Measurements from ENCODE around the gene NKG7. TPM values are rescaled to one million over a fixed set of nuclear protein-coding genes. Genes with fewer than 3 reads are reported as not detected.

NKG7 gene
- total RNA-seq, 2 experiments from 2014 or later: 16.3 to 17.5 TPM

- no peaks in the 10 kb centered on the region for H3K27me3 Mint-ChIP-seq (ENCODE audit: low read depth)
- no peak overlapping the region for H3K27ac Mint-ChIP-seq
- H3K36me3 Mint-ChIP-seq (ENCODE audit: low read depth): peaks cover 9% of the 10 kb centered on the region
- H3K9me3 Mint-ChIP-seq: no peaks in the 10 kb centered on the region
- intact Hi-C loops (cut with micrococcal nuclease): no loop called here
- DNase-seq: no peak
- no peak overlapping the region for H3K4me3 Mint-ChIP-seq
- CTCF ChIA-PET: no interaction called here
- H3K4me1 Mint-ChIP-seq (ENCODE audit: low read depth): peaks cover 17% of the 10 kb centered on the region
These were observed 19.6 kb downstream of the NKG7 start for GRCh38 chr19:51352783-51353360.

- no peak overlapping the region for H3K27ac Mint-ChIP-seq
- no peak for DNase-seq
- peaks cover 17% of the 10 kb centered on the region for H3K4me1 Mint-ChIP-seq (ENCODE audit: low read depth)
- no peaks in the 10 kb centered on the region for H3K27me3 Mint-ChIP-seq (ENCODE audit: low read depth)
- no peaks in the 10 kb centered on the region for H3K9me3 Mint-ChIP-seq
- H3K36me3 Mint-ChIP-seq (ENCODE audit: low read depth): peaks cover 11% of the 10 kb centered on the region
- no peak overlapping the region for H3K4me3 Mint-ChIP-seq
- intact Hi-C loops (cut with micrococcal nuclease): no loop called here
- CTCF ChIA-PET: no interaction called here
These were observed 21.0 kb downstream of the NKG7 start for GRCh38 chr19:51351266-51351990.

GRCh38 chr19:51347209-51347928 lies 25.1 kb downstream of the NKG7 start:
- H3K4me3 Mint-ChIP-seq: no peak overlapping the region

GRCh38 chr19:51346742-51347141 lies 25.7 kb downstream of the NKG7 start:
- H3K9me3 Mint-ChIP-seq: no peaks in the 10 kb centered on the region
- peaks cover 11% of the 10 kb centered on the region for H3K36me3 Mint-ChIP-seq (ENCODE audit: low read depth)
- DNase-seq: no peak
- CTCF ChIA-PET: no interaction called here
- no peaks in the 10 kb centered on the region for H3K4me1 Mint-ChIP-seq (ENCODE audit: low read depth)
- intact Hi-C loops (cut with micrococcal nuclease): no loop called here
- H3K27me3 Mint-ChIP-seq (ENCODE audit: low read depth): no peaks in the 10 kb centered on the region
- H3K27ac Mint-ChIP-seq: no peak overlapping the region
- no peak overlapping the region for H3K4me3 Mint-ChIP-seq

More at GRCh38 chr19:51347209-51347928, 25.1 kb downstream of the NKG7 start:
- peaks cover 15% of the 10 kb centered on the region for H3K36me3 Mint-ChIP-seq (ENCODE audit: low read depth)
- DNase-seq: no peak
- no peaks in the 10 kb centered on the region for H3K9me3 Mint-ChIP-seq
- intact Hi-C loops (cut with micrococcal nuclease): no loop called here
- no peak overlapping the region for H3K27ac Mint-ChIP-seq
- CTCF ChIA-PET: no interaction called here
- no peaks in the 10 kb centered on the region for H3K27me3 Mint-ChIP-seq (ENCODE audit: low read depth)
- H3K4me1 Mint-ChIP-seq (ENCODE audit: low read depth): no peaks in the 10 kb centered on the region

GRCh38 chr19:51345076-51345620 lies 27.3 kb downstream of the NKG7 start:
- H3K4me1 Mint-ChIP-seq (ENCODE audit: low read depth): peaks cover 2% of the 10 kb centered on the region
- H3K27ac Mint-ChIP-seq: no peak overlapping the region
- no peak overlapping the region for H3K4me3 Mint-ChIP-seq
- CTCF ChIA-PET: no interaction called here
- no peaks in the 10 kb centered on the region for H3K27me3 Mint-ChIP-seq (ENCODE audit: low read depth)
- intact Hi-C loops (cut with micrococcal nuclease): no loop called here
- no peaks in the 10 kb centered on the region for H3K9me3 Mint-ChIP-seq
- no peak for DNase-seq
- H3K36me3 Mint-ChIP-seq (ENCODE audit: low read depth): peaks cover 9% of the 10 kb centered on the region

- CTCF ChIA-PET: interaction anchor here (0.6 to 1.1 kb wide), 3 partner anchors 17 to 97 kb away, joined by 3 to 4 read pairs (median 3); no protein-coding TSS in a partner anchor
- no peak overlapping the region for H3K27ac Mint-ChIP-seq
- H3K27me3 Mint-ChIP-seq (ENCODE audit: low read depth): no peaks in the 10 kb centered on the region
- DNase-seq: no peak
- H3K36me3 Mint-ChIP-seq (ENCODE audit: low read depth): peaks cover 7% of the 10 kb centered on the region
- intact Hi-C loops (cut with micrococcal nuclease): no loop called here
- H3K4me3 Mint-ChIP-seq: no peak overlapping the region
- H3K4me1 Mint-ChIP-seq (ENCODE audit: low read depth): peaks cover 13% of the 10 kb centered on the region
- H3K9me3 Mint-ChIP-seq: no peaks in the 10 kb centered on the region
These were observed 29.6 kb downstream of the NKG7 start for GRCh38 chr19:51342631-51343569.

DNA sequence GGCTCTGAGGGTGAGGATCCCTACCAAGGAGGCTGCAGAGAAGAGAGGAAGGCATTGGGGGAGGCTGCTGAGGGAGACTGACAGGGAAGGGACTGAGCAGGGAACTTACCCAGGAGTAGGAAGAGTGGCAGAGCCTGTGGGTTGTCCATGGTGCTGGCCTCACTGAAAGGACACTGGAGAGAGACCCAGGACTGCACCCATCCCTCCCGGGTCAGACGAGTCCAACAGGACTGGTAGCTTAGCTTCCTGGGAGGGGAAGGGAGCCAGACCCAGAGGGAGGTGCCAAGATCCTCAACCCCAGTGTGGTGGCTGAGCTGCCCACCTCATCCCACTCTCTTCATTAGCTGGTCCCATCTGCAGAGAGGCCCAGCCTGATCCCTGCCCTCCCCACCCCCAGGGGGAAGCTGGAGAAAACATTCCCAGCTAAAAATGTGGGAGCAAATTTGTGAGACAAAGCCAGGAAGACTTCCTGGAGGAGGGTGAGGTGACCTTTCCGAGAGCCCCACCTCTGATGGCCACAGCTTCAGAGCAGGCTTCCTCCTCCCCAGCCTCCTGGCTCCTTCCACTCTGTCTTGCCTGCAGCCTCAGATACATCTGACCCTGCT lies 30.4 kb downstream of the NKG7 start, which contains the start of gene VSIG10L:
TSS of gene VSIG10L (minus strand) at position 164 of the 605 bp plus-strand sequence. CDS start at position 149, 15 bp downstream.
- peak within 1 kb of the TSS; percentile 31 for H3K27ac Mint-ChIP-seq
- peaks cover 7% of the 10 kb centered on the region for H3K36me3 Mint-ChIP-seq (ENCODE audit: low read depth)
- CTCF ChIA-PET: interaction anchor here (0.6 to 0.9 kb wide), 6 partner anchors 8 to 435 kb away, joined by 3 to 5 read pairs (median 3); no protein-coding TSS in a partner anchor
- no peaks in the 10 kb centered on the region for H3K27me3 Mint-ChIP-seq (ENCODE audit: low read depth)
- intact Hi-C loops (cut with micrococcal nuclease): no loop called here
- DNase-seq: no peak
- peaks cover 13% of the 10 kb centered on the region for H3K4me1 Mint-ChIP-seq (ENCODE audit: low read depth)
- peak within 1 kb of the TSS; percentile 55 for H3K4me3 Mint-ChIP-seq
- H3K9me3 Mint-ChIP-seq: no peaks in the 10 kb centered on the region

- Mint-ChIP-seq H3K27ac (no peak overlapping the region), H3K36me3 (ENCODE audit: low read depth) (peaks cover 3% of the 10 kb centered on the region), H3K27me3 (ENCODE audit: low read depth) (no peaks in the 10 kb centered on the region), H3K4me1 (ENCODE audit: low read depth) (peaks cover 13% of the 10 kb centered on the region), H3K9me3 (no peaks in the 10 kb centered on the region), H3K4me3 (peak overlapping the region; percentile 55)
- no peak for DNase-seq
- intact Hi-C loops (cut with micrococcal nuclease): no loop called here
- CTCF ChIA-PET: interaction anchor here (0.7 to 1.7 kb wide), 3 partner anchors 67 to 437 kb away, joined by 3 to 6 read pairs (median 3); no protein-coding TSS in a partner anchor
These were observed 31.4 kb downstream of the NKG7 start for GRCh38 chr19:51341066-51341465.

GRCh38 chr19:51339687-51340656 lies 32.5 kb downstream of the NKG7 start:
- CTCF ChIA-PET: interaction anchor here (0.6 to 1.8 kb wide), 10 partner anchors 44 to 160 kb away, joined by 3 to 6 read pairs (median 4); no protein-coding TSS in a partner anchor
- peak overlapping the region; percentile 58 for H3K27ac Mint-ChIP-seq
- no peaks in the 10 kb centered on the region for H3K27me3 Mint-ChIP-seq (ENCODE audit: low read depth)
- peak overlapping the region; percentile 83 for H3K4me3 Mint-ChIP-seq
- H3K36me3 Mint-ChIP-seq (ENCODE audit: low read depth): peaks cover 3% of the 10 kb centered on the region
- peak; percentile 99 for DNase-seq
- no peaks in the 10 kb centered on the region for H3K9me3 Mint-ChIP-seq
- intact Hi-C loops (cut with micrococcal nuclease): loop anchor here (1.0 to 5.0 kb wide), 6 partner anchors 27 to 317 kb away; no protein-coding TSS in a partner anchor
- H3K4me1 Mint-ChIP-seq (ENCODE audit: low read depth): peaks cover 13% of the 10 kb centered on the region

DNA sequence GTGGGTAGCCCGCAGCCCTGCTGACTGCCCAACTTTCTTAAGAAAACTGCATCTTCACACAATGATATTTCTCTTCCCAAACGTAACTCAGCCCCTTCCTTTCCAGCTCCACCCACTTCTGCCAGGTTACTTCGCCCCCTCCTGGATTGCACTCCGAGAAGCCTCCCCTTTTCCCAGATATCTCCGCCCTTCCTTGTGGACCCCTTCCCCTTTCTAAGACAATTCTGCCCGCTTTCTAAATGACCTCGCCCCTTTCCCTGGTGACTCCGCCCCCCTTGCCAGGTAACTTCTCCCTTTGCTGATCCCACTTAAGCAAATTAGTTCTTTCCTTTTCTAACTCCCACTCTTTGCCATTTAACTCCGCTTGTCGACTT lies 33.2 kb downstream of the NKG7 start:
- CTCF ChIA-PET: interaction anchor here (0.6 to 1.8 kb wide), 10 partner anchors 44 to 159 kb away, joined by 3 to 8 read pairs (median 4); no protein-coding TSS in a partner anchor
- Mint-ChIP-seq H3K27ac (peak overlapping the region; percentile 58), H3K4me1 (ENCODE audit: low read depth) (peaks cover 13% of the 10 kb centered on the region), H3K4me3 (peak overlapping the region; percentile 83), H3K9me3 (no peaks in the 10 kb centered on the region), H3K27me3 (ENCODE audit: low read depth) (no peaks in the 10 kb centered on the region), H3K36me3 (ENCODE audit: low read depth) (no peaks in the 10 kb centered on the region)
- no peak for DNase-seq
- intact Hi-C loops (cut with micrococcal nuclease): loop anchor here (1.0 to 5.0 kb wide), 6 partner anchors 28 to 318 kb away; no protein-coding TSS in a partner anchor
